Measurements from ENCODE around the gene LRRC7.

The LRRC7 gene

DNA sequence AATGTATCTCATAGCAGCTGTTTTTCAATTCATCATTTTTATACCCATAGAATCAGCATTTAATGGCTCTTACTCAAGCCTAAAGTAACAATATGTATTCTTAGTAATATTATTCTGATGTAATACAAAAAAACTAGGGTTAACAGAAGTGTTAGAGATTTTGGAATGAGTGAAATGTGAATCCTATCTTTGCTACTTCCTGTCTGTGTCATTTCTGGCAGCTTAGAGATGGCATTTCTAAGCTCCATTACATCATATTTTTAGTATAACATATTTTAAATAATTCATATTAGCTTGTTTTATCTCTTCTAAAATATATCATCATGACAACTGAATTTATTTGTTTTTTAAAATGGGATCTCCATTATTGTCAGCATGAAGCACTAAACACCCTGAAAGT is 90.2 kb downstream of the LRRC7 start:
- Histone ChIP-seq H3K27ac (no peak overlapping the region), H3K4me3 (ENCODE audit: low read depth, low read length) (no peak overlapping the region), H3K36me3 (no peaks in the 10 kb centered on the region), H3K27me3 (ENCODE audit: insufficient read depth, low read depth, severe bottlenecking) (no peaks in the 10 kb centered on the region), H3K9me3 (ENCODE audit: severe bottlenecking) (no peaks in the 10 kb centered on the region)
- TF ChIP-seq CTCF (IDR thresholded peaks at IDR 0.05; ENCODE audit: low read depth, low read length): no peak
- no peak for DNase-seq

GRCh38 chr1:69661686-69662085 is 94.0 kb downstream of the LRRC7 start:
- no peaks in the 10 kb centered on the region for H3K27me3 ChIP-seq (ENCODE audit: insufficient read depth, low read depth, severe bottlenecking)

GRCh38 chr1:69662321-69662720 is 94.6 kb downstream of the LRRC7 start:
- DNase-seq: no peak
- no peaks in the 10 kb centered on the region for H3K36me3 ChIP-seq
- no peaks in the 10 kb centered on the region for H3K9me3 ChIP-seq (ENCODE audit: severe bottlenecking)
- TF ChIP-seq CTCF (IDR thresholded peaks at IDR 0.05; ENCODE audit: low read depth, low read length): no peak
- no peaks in the 10 kb centered on the region for H3K27me3 ChIP-seq (ENCODE audit: insufficient read depth, low read depth, severe bottlenecking)
- no peak overlapping the region for H3K4me3 ChIP-seq (ENCODE audit: low read depth, low read length)
- no peak overlapping the region for H3K27ac ChIP-seq

More at GRCh38 chr1:69661686-69662085, 94.0 kb downstream of the LRRC7 start:
- no peak for TF ChIP-seq CTCF (IDR thresholded peaks at IDR 0.05; ENCODE audit: low read depth, low read length)
- DNase-seq: no peak
- Histone ChIP-seq H3K36me3 (no peaks in the 10 kb centered on the region), H3K27ac (no peak overlapping the region), H3K4me3 (ENCODE audit: low read depth, low read length) (no peak overlapping the region), H3K9me3 (ENCODE audit: severe bottlenecking) (no peaks in the 10 kb centered on the region)

DNA sequence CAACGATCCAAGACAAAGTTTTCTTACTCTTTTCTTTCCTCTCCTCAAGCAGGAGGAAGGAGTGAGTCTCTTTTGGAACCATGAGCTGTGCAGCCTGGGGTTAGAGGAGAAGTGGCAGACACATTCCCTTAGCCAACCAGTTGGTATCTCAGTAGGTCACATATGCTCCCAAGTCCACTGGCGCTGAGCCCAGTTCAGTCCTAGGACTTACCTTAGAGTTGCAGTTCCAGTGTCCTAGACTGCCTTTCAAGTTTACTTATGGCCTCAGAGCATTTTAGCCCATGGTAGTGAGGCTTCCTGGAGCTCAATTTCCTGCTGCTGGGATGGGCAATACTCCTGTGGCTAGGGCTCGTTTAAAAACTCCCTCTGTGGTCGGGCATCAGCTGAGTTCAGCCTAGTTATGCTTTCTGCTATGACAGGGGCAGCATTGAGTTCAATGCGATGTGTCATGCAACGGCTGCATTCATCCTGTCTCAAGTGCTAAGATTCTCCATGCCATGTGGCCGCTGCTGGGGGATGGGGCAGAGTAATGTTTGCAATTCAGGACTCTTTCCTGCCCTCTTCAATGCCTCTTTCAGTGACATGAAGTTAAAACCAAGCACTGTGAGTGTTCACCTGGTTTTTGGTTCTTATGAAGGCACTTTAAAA is 103.8 kb downstream of the LRRC7 start:
- Histone ChIP-seq H3K27me3 (ENCODE audit: insufficient read depth, low read depth, severe bottlenecking) (no peaks in the 10 kb centered on the region), H3K36me3 (no peaks in the 10 kb centered on the region), H3K9me3 (ENCODE audit: severe bottlenecking) (no peaks in the 10 kb centered on the region), H3K27ac (no peak overlapping the region), H3K4me3 (ENCODE audit: low read depth, low read length) (no peak overlapping the region)
- no peak for DNase-seq
- no peak for TF ChIP-seq CTCF (IDR thresholded peaks at IDR 0.05; ENCODE audit: low read depth, low read length)

- no peak for TF ChIP-seq CTCF (IDR thresholded peaks at IDR 0.05; ENCODE audit: low read depth, low read length)
- Histone ChIP-seq H3K36me3 (no peaks in the 10 kb centered on the region), H3K27ac (no peak overlapping the region), H3K27me3 (ENCODE audit: insufficient read depth, low read depth, severe bottlenecking) (no peaks in the 10 kb centered on the region), H3K4me3 (ENCODE audit: low read depth, low read length) (no peak overlapping the region), H3K9me3 (ENCODE audit: severe bottlenecking) (no peaks in the 10 kb centered on the region)
- no peak for DNase-seq
Measured at GRCh38 chr1:69673321-69673720, 105.6 kb downstream of the LRRC7 start.

GRCh38 chr1:69679965-69680364 is 112.2 kb downstream of the LRRC7 start:
- Histone ChIP-seq H3K27ac (no peak overlapping the region), H3K9me3 (ENCODE audit: severe bottlenecking) (no peaks in the 10 kb centered on the region), H3K4me3 (ENCODE audit: low read depth, low read length) (no peak overlapping the region), H3K36me3 (no peaks in the 10 kb centered on the region), H3K27me3 (ENCODE audit: insufficient read depth, low read depth, severe bottlenecking) (no peaks in the 10 kb centered on the region)
- DNase-seq: no peak
- TF ChIP-seq CTCF (IDR thresholded peaks at IDR 0.05; ENCODE audit: low read depth, low read length): no peak
